GM19452 (cell line): Measurements from ENCODE around the gene ENSA.
A peak's percentile ranks its signal among the peaks of the same experiment; 100 is the strongest.
"Not testable (repeated sequence)": the region's sequence is repeated elsewhere in the genome, so short reads cannot be mapped to it uniquely, and the experiment has no call there.

Experiments used
- ATAC-seq: cut with Tn5 transposase; IDR thresholded peaks from one replicate; pipeline ENCODE4 v1.9.1; 2021; ENCODE audit not compliant: unreplicated experiment

ENSA gene

DNA sequence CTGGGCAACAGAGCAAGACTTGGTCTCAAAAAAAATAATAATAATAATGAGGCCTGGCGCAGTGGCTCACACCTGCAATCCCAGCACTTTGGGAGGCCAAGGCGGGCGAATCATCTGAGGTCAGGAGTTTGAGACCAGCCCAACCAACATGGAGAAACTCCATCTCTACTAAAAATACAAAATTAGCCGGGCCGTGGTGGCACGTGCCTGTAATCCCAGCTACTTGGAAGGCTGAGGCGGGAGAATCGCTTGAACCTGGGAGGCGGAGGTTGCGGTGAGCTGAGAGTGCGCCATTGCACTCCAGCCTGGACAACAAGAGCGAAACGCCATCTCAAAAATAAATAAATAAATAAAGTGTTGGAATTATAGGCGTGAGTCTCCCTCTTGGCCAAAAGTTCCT, 47.5 kb downstream of the ENSA start:
- not testable (repeated sequence) for ATAC-seq

DNA sequence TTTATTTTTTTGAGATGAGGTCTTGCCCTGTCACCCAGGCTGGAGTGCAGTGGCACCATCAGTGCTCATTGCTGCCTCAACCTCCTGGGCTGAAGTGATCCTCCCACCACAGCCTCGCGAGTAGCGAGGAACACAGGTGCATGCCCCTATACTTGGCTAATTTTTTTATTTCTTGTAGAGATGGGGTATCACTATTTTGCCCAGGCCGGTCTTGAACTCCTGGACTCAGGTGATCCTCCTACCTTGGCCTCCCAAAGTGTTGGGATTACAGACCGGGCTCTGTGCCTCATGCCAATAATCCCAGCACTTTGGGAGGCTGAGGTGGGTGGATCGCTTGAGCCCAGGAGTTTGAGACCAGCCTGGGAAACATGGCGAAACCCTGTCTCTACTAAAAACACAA, 48.0 kb downstream of the ENSA start:
- not testable (repeated sequence) for ATAC-seq

DNA sequence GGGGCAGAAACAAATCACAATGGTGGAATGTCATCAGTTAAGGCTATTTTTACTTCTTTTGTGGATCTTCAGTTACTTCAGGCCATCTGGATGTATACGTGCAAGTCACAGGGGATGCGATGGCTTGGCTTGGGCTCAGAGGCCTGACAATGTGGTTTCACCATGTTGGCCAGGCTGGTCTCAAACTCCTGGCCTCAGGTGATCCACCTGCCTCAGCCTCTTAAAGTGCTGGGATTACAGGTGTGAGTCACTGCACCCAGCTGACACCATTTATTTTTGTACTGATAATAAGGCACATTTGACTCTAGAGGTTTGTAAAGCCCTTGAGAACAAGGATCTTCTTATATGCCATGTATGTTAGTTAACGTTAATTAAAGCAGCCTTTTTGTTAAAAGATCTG, 48.4 kb downstream of the ENSA start:
- ATAC-seq: not testable (repeated sequence)

DNA sequence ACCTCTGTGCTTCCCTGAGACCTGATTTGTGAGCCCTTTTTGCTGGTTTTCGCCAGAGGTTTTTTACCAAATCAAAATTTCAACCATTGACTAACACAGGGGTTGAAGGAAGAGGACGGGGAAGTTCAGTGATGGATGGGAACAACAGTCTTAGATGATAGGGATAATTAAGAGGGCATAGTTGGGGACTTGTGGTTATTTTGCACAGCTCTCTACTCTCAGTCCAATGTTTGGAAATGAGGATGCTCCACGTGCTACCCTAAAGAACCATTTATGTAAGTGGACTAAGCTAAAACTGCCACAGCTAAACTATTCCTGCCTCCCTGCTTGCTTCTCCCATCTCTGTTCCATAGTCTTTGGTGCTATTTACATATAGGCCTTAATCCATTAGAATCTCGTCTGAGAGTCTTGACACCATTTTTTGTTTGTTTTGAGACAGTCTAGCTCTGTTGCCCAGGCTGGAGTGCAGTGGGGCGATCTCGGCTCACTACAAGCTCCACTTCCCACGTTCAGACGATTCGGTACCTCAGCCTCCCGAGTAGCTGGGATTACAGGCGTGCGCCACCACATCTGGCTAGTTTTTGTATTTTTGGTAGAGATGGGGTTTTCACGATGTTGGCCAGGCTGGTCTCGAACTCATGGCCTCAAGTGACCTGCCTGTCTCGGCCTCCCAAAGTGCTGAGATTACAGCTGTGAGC, 49.3 kb downstream of the ENSA start:
- no peak for ATAC-seq

DNA sequence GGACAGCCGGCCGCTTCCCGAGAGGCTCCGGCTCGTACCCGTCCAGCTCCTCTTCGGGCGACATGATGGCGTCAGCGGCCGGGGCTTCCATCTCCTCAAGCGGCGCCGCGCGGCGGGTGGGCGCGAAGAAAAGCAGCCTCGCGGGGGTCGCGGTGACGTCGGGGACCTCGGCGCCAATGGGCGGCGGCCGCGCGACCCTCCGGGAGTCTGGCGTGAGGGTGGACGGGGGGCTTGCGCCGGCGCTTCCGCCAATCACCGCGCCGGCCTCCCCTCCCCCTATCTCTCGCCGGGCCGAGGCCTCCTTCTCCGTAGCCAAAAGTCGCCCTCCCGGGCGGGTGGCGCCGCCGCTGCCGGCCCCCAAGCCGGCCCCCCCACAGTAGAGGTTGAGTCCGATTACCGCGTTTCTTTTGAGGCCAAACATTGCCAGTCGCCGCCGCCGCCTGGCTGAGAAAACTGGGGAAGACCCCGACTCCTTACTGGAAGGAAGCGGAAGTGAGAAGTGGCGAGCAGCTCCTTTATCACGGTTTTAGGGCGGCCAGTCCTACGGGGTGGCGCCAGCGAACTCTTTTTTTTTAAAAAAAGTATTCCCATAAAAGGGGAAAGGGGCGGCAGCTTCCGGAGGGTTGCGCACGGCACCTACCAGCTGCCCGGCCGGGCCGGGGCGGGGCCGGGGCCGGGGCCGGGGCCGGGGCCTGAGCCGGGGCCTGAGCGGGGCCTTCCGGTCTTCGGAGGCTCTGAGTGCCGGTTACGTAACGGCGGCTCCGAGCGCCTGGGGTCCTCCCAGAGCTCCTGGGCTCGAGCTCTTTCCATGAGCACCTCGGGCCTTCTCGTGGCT, 50.1 kb downstream of the ENSA start, which contains the start of gene MCL1:
MCL1 (minus strand) TSS at position 501 of the 835 bp plus-strand sequence; CDS start at position 421, 80 bp downstream.
- ATAC-seq: peak; percentile 83

DNA sequence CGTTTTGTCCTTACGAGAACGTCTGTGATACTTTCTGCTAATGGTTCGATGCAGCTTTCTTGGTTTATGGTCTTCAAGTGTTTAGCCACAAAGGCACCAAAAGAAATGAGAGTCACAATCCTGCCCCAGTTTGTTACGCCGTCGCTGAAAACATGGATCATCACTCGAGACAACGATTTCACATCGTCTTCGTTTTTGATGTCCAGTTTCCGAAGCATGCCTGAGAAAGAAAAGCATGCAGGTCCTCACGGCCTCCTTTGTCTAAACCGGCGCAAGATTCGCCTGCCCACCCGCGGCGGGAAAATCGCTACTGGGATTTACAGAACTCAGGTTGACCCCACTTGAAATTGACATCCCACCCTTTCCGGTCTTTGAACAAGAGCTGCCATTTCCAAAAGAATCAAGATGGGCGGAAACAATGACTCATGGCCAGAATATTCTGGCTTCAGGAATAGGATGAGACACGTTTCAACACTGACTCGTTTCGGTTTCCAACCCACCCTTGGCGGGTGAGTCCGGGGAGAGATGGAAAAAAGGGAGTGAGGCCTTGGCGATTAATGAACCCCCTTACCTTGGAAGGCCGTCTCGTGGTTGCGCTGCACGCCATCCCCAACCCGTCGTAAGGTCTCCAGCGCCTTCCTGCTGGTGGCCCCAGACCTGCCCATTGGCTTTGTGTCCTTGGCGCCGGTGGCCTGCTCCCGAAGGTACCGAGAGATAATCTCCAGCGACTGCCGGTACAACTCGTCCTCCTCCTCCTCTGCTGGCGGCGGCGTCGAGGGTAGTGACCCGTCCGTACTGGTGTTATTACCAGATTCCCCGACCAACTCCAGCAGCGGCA, 50.9 kb downstream of the ENSA start:
- no peak for ATAC-seq

DNA sequence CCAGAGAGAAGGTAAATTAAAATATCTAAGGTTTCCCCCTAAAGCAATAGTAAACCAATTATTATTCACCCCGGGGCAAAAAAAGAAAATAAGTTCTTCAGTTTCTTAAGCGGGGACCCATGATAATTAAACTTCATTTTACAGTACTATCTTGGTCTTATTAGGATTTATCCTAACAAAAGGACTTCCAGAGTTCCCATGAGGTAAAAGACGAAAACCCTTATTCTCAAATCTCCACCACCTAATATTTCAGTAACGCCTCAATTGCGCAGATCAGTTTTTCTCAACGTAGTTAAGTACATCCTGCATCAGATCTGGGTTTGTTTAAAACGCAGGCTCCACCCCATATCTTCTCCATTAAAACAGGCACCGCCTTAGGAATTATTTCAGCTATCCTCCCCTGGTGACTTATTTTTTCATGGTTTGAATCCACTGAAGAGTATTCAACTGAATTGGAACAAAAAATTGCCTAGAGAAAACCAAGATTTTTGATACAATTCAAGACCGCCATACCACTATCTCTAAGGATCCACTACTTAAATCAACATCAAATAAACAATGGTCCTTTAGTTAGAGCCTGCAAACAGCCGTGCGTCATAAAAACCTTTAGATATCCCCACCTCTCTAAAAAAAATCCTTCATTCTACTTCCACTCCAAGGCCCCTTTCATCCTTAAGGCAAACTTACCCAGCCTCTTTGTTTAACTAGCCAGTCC, 51.7 kb downstream of the ENSA start:
- ATAC-seq: no peak

DNA sequence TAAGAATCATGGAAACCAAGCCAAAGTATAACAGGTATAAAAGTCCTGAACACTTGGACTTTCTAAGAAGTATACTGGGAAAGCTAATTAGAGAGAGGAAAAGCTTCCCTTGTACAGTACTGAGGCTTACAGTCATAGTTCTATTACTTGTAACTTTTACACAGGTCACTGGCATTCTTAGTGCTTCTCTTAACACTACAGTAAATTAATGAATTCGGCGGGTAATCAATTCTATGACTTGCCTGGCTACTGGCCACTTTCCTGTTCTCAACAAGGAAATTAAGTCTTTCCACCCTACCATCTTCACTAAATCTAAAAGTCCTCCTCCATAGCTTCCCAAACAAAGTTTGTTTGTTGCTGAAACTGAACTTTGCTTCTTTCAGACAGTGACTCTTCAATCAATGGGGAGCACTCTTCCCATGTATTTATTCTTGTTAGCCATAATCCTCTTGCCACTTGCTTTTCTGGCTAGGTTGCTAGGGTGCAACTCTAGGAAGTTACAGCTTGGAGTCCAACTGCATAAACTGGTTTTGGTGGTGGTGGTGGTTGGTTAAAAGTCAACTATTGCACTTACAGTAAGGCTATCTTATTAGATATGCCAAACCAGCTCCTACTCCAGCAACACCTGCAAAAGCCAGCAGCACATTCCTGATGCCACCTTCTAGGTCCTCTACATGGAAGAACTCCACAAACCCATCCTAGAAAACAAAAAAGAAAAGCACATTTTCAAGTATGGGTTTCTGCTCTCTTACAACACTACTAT, 52.4 kb downstream of the ENSA start:
- ATAC-seq: no peak

DNA sequence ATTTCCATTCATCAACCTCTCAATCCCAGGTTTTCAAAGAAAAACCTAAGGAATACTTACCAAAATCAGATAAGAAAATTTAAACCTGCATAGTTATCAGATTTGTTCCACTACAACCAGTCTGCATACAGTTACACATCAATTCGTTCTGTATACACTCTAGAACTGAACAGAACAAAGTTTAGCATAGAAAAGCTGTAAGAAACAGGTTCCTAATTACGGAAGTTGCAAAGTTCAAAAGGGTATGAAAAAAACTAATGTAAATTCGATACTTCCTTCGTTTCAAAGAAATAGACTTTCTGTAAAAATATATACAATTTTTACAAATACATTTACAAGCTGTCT, 53.1 kb downstream of the ENSA start:
- no peak for ATAC-seq

DNA sequence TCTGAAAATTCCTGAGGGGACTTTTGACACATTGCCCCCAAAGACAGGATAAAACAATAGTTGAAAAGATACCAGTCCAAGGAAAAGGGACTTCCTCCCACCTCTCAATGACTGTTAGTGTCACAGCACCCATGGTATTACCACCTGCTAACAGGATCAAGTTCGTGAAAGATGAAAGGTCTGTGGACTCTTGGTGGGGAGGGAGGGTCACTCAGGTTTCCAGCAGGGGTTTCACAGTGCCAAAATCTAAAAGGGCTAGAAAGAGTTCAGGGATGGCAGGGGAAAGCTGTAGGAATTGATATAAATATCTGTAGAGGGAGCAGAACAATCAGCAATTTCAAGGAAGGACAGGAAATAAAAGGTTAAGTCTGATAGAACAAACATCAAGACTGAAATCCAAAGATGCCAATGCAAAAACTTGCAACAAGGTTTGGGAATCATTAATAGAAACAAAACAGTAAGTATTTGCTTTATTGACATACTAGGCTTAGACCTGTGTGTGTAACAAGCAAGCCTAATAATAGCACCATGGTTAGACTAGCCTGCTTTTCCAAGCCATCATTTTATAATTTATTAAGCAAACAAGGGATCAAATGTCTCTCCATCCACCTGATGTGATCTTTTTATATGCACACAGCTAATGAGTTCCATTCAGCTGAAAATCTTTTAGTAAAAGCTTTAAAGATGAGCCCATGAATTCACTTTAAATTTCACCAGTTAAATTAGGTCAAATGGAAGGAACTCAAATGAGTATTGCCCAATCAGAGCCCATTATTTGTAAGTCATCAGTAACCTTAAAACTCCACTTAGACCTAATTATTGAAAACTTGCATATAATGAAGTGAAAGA, 53.7 kb downstream of the ENSA start:
- ATAC-seq: no peak

DNA sequence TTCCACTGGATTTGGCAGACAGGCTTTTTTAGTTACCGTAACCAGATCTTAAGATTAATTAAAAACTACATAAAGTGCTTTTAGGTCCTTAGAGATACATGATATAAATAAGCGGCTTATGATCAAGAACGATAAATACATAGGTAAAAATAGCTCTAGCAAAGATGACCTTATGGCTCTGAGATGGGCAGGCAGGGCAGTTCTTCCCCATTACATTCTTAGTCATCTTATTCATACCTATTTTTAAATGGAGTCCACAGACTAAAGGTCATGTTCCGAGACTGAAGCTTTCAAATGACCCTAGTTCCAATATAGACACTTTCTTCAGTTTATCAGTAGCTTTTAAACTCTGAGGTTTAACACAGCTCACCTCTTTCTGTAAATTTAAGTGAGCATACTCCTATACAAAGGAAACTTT, 54.3 kb downstream of the ENSA start:
- no peak for ATAC-seq

DNA sequence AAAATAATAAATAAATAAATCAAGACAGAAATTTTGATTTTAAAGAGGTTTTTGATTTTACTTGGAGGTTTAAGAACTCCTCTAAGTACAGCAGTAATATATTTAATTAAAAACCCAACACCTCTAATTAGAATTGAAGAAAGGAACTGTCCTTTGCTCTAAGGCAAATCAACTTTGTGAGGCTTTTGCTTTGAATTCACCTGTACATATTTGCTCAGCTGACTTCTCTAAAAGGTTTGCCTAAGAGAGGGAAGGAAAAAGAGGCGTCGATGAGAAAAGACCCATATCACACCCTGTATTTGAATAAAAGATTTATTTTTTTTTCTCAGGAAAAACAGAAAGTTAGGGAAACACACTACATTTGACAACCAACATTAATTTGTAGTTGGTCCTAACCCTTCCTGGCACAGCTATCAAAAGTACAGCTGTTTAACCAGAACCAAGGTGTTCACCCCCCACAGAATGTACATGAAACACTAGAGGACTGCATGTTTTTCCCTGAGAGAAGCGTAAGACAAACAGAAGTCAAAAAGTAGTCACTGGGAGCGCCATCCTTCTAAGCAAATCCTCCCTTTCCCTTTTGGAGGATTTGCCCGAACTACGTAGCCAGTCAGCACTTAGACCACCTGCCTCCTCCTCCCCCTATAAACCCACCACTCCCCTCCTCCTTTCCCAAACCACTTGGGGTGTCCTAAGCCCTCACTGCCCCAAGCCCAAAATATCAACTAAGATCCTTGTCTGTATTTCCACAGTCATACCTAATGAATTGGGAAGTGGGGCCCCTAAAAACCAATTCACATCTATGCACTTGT, 54.9 kb downstream of the ENSA start:
- no peak for ATAC-seq

DNA sequence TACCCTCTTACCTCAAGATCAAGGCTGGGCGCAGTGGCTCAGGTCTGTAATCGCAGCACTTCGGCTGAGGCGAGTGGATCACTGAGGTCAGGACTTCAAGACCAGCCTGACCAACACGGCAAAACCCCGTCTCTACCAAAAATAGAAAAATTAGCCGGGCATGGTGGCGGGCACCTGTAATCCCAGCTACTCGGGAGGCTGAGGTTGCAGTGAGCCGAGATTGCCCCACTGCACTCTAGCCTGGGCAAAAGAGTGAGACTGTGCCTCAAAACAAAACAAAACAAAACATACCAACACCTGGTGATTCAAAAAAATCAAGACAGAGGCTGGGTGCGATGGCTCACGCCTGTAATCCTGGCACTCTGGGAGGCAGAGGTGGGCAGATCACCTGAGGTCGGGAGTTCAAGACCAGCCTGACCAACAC, 55.8 kb downstream of the ENSA start:
- not testable (repeated sequence) for ATAC-seq

DNA sequence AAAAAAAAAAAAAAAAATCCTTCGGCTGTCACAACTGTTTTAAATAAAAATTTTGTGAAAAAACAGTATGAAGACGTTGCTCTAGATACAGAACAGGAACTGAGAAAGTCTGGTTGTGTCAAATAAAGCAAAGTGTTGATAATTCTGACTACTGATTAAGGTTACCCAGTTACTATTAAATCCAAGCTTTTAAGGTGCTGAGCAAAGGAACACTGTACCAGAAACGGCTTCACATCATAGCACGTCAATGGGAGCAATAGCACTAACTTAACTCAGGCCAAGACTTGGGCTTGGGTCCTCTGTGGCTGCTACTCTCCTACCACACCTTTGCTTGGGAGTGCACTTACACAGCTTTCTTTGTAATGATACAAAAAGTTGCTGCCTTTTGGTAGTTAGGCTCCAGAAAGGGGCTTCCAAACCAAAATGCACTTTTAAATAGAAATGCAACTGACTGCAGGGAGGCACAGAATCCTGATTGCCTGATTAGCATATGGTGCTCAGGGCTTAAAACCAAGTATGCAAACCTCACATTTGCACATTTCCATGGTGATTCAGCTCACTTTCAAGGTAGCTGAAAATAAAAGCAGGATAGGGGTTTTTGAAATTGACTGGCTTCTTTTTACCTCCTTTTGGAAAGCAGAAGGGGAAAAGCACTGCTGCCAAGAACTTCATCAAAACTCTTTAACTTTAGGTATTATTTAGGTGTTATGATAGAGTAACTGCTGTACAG, 56.3 kb downstream of the ENSA start:
- no peak for ATAC-seq
